GM19035 (cell line): ENCODE data around the gene MARK1.

Experiments used
- ATAC-seq: cut with Tn5 transposase; IDR thresholded peaks from one replicate; pipeline ENCODE4 v1.9.1; 2021; ENCODE audit not compliant: unreplicated experiment

Gene MARK1

DNA sequence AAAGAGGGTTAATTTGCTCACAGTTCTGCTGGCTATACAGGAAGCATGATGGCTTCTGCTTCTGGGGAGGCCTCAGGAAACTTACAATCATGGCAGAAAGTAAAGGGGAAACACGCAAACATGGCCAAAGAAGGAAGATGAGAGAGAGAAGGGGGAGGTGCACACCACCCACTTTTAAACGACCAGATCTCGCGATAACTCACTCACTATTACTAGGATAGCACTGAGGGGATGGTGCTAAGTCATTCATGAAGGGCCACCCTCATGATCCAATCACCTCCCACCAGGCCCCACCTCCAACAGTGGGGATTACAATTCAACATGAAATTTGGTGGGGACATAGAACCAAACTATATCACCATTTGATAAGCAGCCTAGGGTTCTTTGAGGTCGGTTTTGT, 159.9 kb downstream of the MARK1 start:
- no peak for ATAC-seq

DNA sequence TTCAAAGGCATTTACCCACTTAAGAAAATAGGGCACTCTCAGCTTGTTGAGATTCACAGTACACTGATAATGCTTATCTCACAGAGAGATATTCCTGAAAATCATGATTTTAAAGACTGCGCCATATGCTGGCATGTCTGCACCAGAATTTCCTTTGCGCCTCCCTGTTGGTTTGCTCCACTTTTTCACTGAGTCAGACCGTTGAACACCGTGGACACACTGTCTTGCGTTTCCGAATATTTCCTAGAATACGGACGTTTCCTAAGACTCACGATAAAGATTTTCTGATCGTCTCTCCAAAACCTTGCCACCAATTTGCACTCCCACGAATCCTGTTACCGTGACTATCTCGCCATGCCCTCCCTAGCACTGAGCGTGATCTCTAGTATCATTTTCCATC, 161.7 kb downstream of the MARK1 start:
- ATAC-seq, result no peak

DNA sequence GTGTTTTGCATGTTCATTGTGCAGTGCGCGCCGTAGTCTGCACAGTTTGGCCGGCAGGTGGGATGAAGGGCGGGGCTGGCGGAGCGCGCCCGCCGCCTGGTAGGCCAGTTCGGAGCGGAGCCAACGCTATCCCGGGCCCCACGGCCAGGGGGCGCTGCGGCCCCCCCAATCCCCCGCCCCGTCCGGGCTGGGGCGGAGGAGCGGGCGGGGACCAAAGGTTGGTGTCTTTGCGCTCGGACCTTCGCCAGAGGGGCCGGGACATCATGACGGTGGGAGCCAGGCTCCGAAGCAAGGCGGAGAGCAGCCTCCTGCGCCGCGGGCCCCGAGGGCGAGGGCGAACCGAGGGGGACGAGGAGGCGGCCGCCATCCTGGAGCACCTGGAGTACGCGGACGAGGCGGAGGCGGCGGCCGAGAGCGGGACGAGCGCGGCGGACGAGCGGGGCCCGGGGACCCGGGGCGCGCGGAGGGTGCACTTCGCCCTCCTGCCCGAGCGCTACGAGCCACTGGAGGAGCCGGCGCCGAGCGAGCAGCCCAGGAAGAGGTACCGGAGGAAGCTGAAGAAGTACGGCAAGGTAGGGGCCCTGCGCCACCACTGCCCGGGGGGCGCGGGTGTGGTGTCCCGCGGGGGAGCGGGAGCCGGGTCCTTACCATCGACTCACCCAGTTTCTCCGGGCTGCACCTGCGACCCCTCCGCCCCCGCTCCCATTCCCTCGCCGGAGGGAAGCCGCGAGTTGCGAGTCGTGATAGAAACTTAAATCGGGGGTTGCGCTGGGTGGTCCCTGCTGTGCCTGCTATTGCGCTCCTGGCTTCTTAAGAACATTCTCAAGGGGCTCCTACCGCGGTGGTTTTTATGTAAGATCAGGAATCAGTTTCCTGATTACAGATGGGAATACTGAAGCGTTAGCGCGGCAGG, 162.5 kb downstream of the MARK1 start, which contains the start of gene C1orf115:
Gene C1orf115 (plus strand): TSS at position 224 of the 913 bp plus-strand sequence. CDS start 40 bp downstream, at position 264.
- peak; percentile 99 for ATAC-seq

DNA sequence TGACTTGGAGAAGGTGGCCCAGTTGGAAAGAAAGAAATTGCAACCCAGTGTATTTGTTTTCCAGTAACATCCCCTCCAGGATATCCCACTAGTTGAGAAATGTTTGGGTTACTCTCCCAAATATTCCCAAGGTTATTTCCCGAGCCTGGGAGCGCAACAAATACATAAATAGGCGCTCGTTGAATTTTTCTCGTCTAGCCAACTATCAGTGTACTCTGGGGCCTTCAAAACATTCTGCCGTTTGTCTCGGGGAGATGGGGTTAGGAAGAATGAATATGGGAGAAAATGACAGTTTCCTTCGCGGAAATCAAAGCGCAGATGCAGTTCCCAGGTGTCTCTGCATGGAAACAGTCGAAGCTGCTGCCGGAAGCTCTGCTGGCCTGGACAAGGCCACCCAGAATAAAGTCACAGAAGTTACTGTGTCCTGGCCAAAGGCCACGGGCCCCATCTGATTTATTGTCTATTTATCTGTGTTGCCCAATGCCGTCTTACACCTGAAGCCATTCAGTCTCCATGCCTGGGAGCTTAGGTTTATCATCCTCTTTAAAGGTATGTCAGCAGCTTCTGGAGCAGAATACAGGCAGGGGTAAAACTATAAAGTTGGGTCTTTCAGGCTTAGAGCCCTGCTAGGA, 163.2 kb downstream of the MARK1 start:
- no peak for ATAC-seq

DNA sequence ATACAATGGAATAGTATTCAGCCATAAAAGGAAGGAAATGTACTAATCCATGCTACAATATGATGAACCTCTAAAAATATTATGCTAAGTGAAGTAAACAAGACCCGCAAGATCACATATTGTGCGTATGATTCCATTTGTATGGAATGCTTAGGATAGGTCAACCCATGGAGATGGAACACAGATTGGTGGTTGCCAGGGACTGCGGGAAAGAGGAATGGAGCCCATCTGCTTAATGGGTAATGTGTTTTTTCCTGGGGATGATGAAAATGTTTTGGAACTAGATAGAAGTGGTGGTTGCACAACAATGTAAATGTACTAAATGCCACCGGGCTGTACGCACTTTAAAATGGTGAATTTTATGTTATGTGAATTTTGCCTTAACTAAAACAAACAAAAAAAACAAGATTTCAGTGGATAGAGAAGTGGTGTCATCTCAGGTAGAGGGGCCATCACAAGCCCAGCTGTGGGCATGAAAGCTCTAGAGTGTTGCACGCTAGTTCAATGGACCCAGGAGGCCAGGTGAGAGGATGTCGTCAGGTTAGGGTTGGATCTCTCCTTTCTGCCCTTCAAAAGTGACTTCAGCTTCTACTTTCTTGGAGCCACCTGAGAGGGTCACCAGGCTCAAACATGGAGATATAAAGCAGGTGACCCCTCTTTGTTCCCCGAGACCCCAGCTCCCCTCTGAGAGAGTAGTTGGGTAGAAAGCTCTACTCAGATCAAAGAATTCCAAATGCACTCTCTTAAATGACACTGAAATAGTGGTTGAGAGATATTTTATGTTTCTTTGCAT, 164.7 kb downstream of the MARK1 start:
- ATAC-seq, result no peak

DNA sequence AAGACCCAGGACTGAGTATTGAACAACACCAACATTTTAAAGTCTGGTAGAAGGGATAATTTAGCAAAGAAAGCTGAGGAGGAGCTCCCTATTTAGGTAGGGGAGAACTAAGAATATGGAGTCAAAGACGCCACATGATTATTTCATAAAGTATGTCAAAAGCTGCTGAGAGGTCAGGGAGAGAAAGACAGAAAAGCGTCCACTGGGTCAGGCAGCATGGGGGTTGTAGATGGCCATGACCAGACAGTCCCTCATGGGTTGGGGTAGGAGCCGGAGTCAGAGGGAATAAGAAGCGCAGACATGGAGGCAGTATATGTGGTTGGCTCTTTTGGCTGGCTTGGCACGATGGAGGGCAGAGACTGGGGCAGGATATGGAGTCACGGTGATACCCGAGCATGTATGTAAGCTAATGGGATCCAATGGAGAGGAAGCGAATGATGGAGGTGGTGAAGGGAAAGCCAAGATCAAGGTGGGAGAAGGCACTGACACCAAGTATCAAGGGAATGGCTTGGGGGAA, 167.0 kb downstream of the MARK1 start:
- no peak for ATAC-seq

DNA sequence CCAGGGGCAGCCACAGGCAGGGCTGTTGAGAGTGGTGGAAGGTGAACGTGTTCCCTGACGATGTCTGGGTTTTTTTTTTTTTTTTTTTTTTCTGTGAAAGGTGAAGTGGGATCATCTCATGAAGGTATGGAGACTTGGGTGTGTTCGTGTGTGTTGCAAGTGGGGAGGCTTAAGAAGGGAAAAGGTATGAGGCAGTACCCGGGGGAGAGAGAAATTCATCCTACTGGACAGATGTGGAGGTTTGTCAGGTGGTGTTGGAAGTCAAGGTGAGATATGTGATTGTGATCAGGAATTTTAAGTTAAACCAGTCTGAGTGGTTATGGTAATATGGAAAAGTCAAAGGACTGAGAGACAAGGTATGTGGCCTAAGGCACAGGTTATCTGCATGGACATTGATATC, 167.5 kb downstream of the MARK1 start:
- no peak for ATAC-seq

DNA sequence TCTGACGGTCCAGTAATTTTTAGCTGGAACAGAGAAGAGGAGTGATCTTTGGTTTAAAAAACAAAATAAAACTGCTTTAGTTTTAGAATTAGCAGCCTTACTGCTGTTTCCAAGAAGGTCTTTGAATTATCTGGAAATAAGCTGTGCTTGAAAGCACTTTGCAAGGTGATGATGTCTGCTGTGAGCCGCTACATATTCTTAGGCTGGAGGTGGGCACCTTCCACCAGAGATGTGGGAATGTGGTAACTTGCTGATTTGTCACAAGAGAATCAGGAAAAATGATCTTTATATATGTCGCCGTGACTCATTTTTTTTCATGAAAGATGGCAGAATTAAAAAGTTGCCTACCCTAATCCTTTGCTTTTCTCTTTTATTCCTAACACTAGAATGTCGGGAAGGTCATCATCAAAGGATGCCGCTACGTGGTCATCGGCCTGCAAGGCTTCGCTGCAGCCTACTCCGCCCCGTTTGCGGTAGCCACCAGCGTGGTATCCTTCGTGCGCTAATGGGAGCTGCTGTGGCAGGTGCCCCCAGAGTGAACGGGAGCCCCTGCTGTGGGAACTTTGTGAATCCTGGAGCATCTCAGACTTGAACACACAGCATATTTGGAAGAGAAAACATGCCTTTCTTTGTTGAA, 168.4 kb downstream of the MARK1 start:
- ATAC-seq, result no peak

DNA sequence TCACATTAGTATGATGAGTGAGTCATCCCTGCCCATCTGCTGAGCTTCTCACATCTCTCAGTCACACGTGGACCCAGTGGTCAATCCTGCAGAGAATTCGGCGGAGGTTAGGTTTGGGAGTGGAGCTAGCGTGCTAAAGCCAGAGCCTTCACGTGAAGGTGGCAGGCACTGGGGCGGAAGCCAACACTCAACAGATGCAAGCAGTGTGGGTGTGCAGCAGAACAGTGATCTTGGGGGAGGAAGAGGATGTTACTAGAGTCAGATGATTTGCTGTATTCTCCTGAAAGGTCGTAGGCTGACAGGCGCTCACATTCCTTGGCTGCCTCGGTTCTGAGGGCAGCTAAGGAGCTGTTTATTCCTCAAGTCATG, 168.9 kb downstream of the MARK1 start:
- ATAC-seq, result no peak

DNA sequence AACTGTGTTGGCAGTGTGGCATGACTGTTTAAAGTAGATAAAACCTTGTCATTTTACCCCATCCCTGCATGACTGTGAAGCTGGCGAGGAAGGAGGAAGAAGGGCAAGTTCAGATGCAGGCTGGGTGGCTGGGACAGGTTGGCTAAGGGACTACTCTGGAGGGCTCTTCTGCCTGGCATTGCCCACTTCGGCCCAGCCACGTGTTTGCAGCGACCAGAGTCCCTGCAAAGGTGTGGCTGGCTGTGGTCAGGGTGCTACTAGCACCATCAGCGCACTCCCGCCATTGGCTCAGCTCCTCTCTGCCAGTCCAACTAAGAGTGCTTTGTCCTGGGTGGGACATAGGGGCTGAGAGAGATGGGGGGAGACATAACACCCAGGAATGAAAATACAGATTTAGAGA, 169.4 kb downstream of the MARK1 start:
- no peak for ATAC-seq

DNA sequence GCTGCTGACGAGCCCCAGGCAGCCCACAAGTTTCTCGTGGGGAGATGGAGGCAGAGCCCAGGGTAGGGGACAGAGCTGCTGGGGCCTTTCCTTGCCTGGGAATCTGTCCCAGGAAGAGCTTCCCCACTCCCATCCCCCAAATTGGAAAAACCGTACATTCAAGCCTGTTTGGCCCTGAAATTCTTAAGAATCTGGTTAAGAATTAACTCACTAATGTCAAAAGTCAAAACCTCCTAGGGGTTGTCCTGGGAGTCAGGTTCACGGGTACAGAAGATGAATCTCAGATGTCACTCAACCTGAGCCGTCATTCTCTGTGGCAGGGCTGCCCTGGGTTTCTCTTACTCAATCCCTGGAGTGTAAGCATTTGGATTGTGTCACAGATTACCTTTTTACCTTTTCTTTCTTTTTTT, 170.7 kb downstream of the MARK1 start:
- no peak for ATAC-seq

DNA sequence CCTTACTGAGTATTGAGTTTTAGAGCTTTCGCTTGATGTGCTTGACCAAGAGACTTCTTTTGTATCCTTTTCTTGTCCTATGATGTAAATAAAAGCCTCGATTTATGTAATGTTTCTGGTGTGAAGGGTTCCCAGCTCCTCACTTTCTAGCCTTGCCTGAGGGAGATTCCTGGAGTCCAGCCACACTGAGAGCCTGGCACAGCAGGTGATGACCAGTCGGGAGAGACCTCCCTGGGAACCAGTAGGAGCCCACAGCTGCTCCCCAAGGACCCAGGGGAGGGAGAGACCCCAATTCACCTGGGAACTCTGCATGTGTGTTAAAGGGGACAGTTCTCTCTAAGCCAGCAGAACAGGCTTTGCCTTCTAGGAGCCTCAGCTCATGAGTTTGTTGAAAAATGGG, 171.1 kb downstream of the MARK1 start:
- no peak for ATAC-seq

DNA sequence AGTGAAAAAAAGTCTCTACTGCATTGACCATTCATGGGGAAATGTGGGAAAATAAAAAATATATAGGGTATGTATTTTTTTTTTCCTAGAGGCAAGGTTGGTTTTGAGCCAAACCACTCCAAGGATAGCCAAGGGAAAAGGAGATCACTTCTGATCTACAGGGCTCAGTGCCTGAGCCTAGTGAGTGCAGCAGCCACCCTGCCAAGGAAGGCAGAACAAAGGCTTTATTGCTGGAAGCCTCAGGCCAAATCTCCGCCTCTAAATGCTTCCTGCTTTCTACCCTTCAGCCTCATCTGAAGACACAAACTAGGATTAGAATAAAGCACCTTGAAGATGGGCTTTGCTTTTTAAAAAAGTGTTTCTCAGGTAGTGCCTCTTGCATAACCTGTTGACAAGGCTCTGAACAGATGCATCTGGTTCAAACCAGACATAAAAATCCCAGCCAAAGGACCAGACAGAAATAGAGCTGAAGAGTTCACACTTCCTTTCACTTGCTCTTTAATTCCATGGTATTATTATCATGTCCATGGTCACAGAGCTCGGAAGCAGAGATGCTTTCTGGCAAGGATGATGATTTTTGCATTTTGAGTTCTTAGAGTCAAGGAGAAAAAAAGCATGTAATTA, 172.7 kb downstream of the MARK1 start:
- ATAC-seq, result no peak

DNA sequence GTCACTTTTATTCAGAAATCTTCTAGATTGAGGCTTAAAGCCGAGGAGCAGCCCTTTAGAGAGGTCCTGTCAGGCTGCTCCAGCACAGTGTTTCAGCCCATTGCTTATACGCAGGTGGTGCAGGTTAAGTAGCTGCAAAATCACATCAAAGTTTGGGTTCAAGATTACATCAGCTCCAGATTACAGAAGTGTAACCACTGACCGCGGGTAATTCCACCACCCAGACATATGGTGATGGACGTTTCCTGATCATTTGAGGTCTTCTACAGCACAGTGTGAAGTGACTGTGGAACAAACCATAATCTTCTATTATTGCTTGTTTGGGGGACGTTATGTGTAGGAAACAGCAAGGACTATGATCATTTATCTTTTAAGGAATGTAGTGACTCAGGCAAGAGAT, 174.0 kb downstream of the MARK1 start:
- ATAC-seq, result peak; percentile 44

DNA sequence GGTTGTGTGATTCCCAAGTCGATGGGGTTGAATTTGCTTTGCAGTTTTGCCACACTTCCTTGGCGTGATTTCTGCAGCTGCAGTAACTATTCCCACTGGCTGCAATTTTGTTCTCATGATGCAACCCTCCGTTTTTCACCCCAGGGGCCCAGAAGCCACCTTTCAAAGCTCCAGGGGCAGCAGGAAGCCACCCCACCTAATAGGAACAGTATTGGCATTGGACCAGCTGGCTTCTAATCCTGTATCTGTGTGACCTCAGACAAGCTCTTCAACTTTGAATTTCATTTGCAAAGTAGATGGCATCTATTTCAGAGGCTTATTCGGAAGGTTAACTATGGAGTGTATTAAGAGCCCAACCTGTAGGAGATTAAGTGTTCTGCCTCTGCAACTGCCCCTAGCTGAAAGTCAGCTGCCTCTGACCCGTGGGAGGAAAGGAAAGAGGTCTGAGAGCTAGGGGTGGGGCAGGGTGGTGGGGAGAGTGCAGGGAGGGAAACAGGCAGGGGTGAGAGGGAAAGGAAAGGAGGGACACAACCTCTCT, 174.9 kb downstream of the MARK1 start:
- no peak for ATAC-seq

DNA sequence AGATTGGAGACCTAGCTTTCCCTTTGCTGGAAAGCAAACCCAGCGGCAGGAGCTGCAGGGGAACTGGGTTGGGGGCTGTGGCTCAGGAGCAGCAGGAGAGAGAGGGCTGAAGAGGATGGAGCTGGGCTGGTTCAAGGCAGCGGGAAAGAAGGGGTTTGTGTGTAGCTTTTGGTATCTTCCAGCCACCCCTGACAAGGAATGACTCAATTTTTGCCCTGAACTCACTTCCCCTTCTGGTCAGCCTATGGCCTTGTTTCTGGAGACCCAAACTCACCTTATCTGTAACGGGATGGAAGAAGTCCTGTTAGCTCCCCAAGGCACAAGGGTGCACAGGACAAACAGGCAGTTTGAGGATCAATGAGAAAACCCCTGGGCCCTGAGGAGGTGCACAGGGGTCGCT, 175.4 kb downstream of the MARK1 start:
- no peak for ATAC-seq

DNA sequence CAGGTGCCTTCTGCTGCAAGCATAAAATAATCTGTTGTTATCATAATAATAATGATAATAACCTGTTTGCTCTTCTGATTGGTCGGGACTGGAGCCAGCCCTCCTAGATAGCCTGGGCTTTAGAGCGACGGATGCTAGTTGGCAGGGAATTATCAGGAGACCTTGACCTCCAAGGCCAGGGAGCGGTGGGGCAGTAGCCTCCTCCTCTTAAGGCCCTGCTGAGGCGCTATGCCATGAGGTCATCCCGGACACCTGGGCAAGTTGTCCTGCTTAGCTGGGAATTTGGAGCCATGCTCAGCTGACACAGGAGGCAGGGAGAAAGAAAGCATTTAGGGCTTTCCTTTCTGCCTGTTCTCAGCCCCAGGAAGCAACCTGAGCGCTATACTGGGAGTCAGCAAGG, 177.8 kb downstream of the MARK1 start:
- ATAC-seq, result no peak

DNA sequence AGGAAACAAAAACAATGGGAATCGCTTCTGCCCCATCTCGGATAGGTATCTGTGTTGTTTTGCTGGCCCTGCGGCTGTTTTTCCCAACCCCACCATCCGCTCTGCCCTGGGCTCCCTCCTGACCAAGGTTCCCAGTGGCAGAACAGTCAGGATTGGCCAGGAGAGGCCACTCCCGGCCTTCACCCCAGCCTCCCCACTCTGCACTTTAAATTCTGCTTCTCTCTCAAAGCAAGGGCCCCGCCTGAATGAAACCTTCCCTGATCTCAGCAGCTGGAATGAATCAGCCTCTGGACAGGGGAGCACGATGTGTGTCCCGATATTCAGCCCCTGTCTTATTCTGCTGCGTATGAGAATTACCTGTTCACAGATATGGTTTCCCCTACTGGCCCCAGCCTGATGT, 178.5 kb downstream of the MARK1 start:
- no peak for ATAC-seq

DNA sequence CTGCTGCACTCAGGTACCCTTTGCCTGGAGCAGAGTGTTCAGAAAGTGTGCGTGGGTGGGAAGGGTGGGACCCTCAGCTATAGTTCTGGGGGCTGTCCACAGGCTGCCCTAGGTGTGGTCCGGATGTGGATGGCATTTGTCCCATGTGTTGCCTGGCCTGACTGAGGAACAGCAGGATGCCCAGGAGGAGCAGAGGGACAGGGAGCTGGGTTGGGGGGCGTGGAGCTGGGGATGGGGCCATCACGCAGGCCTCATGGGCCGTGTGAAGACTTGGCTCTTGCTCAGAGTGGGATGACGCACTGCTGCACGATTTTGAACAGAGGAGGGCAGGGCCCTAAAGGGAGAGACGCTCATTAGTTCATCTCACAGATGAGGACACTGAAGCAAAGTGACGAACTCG, 179.2 kb downstream of the MARK1 start:
- ATAC-seq, result no peak

DNA sequence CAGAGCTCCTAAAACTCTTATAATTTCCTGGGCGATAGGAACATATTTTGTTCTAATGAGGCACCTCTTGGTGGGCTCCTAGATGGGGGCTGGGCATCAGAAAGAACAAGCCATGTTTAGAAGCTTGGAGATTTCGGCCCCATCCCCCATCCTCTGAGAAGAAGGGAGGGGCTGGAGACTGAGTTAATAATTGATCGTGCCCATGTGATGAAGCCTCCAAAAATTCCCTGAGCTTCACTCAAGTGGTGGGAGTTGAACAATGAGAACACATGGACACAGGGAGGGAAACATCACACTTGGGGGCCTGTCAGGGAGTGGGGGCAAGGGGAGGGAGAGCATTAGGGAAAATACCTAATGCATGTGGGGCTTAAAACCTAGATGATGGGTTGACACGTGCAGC, 180.3 kb downstream of the MARK1 start:
- ATAC-seq, result no peak
